HG02943 (cell line): ENCODE data around the gene COL5A1.

Source experiments
- ATAC-seq: cut with Tn5 transposase; IDR thresholded peaks from one replicate; pipeline ENCODE4 v1.9.1; 2021; ENCODE audit warnings: mild to moderate bottlenecking, low read depth, moderate library complexity; ENCODE audit not compliant: unreplicated experiment

Gene COL5A1

GRCh38 chr9:134625361-134626068, 16.1 kb upstream of the COL5A1 start:
- no peak for ATAC-seq

GRCh38 chr9:134626069-134626423, 15.6 kb upstream of the COL5A1 start:
- ATAC-seq: no peak

GRCh38 chr9:134626571-134627416, 14.8 kb upstream of the COL5A1 start:
- ATAC-seq: no peak

GRCh38 chr9:134627417-134628353, 13.9 kb upstream of the COL5A1 start:
- no peak for ATAC-seq

GRCh38 chr9:134628354-134628736, 13.3 kb upstream of the COL5A1 start:
- no peak for ATAC-seq

- ATAC-seq: no peak
Measured at GRCh38 chr9:134629061-134629585, 12.5 kb upstream of the COL5A1 start.

- no peak for ATAC-seq
Measured at GRCh38 chr9:134629586-134630392, 11.8 kb upstream of the COL5A1 start.

- no peak for ATAC-seq
Measured at GRCh38 chr9:134630393-134630790, 11.2 kb upstream of the COL5A1 start.

- no peak for ATAC-seq
Measured at GRCh38 chr9:134630861-134631260, 10.7 kb upstream of the COL5A1 start.

GRCh38 chr9:134631881-134632280, 9.7 kb upstream of the COL5A1 start:
- ATAC-seq: no peak

GRCh38 chr9:134632329-134632728, 9.3 kb upstream of the COL5A1 start:
- no peak for ATAC-seq

GRCh38 chr9:134633362-134634142, 8.1 kb upstream of the COL5A1 start:
- no peak for ATAC-seq

- ATAC-seq: no peak
Measured at GRCh38 chr9:134634176-134634575, 7.4 kb upstream of the COL5A1 start.

- no peak for ATAC-seq
Measured at GRCh38 chr9:134634667-134635230, 6.9 kb upstream of the COL5A1 start.

- ATAC-seq: no peak
Measured at GRCh38 chr9:134635351-134636148, 6.1 kb upstream of the COL5A1 start.

- no peak for ATAC-seq
Measured at GRCh38 chr9:134636149-134636507, 5.5 kb upstream of the COL5A1 start.

- no peak for ATAC-seq
Measured at GRCh38 chr9:134637241-134637640, 4.4 kb upstream of the COL5A1 start.
